ENCODE data around the gene MRPL53. TPM values are rescaled to one million over a fixed set of nuclear protein-coding genes. Genes with fewer than 3 reads are reported as not detected.

The MRPL53 gene
- total and polyA plus RNA-seq, 2 of the 13 experiments (the other 11 are each of a cell fraction or from before 2014, with no cell fraction given) = 34.3 to 51.9 TPM

- no peak for TF ChIP-seq KLF12 (CRISPR knock-in tag; IDR thresholded peaks at IDR 0.05; ENCODE audit: borderline replicate concordance)
- no peak for TF ChIP-seq PREB (CRISPR knock-in tag; IDR thresholded peaks at IDR 0.05)
- TF ChIP-seq MTA3 (CRISPR knock-in tag; IDR thresholded peaks at IDR 0.05) = no peak
- TF ChIP-seq ZC3H13 (CRISPR knock-in tag; IDR thresholded peaks at IDR 0.05) = peak; percentile 88; the same call in 1 of the 2 replicates
- TF ChIP-seq WIZ (CRISPR knock-in tag; IDR thresholded peaks at IDR 0.05) = no peak
- no peak for TF ChIP-seq HOXD1 (CRISPR knock-in tag; IDR thresholded peaks at IDR 0.05)
- TF ChIP-seq ISL2 (CRISPR knock-in tag; IDR thresholded peaks at IDR 0.05) = no peak
- TF ChIP-seq ZSCAN5A (CRISPR knock-in tag; IDR thresholded peaks at IDR 0.05; ENCODE audit: borderline replicate concordance) = no peak
- TF ChIP-seq MED8 (CRISPR knock-in tag; IDR thresholded peaks at IDR 0.05; ENCODE audit: insufficient replicate concordance) = no peak
- no peak for TF ChIP-seq TBP (CRISPR knock-in tag; IDR thresholded peaks at IDR 0.05)
- TF ChIP-seq, protein P1, sequence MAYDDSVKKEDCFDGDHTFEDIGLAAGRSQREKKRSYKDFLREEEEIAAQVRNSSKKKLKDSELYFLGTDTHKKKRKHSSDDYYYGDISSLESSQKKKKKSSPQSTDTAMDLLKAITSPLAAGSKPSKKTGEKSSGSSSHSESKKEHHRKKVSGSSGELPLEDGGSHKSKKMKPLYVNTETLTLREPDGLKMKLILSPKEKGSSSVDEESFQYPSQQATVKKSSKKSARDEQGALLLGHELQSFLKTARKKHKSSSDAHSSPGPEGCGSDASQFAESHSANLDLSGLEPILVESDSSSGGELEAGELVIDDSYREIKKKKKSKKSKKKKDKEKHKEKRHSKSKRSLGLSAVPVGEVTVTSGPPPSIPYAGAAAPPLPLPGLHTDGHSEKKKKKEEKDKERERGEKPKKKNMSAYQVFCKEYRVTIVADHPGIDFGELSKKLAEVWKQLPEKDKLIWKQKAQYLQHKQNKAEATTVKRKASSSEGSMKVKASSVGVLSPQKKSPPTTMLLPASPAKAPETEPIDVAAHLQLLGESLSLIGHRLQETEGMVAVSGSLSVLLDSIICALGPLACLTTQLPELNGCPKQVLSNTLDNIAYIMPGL (CRISPR knock-in tag; IDR thresholded peaks at IDR 0.05; ENCODE audit: borderline replicate concordance in 1 of 2, low read depth in 1 of 2) = no peak; a peak in 1 of 4 replicates
- no peak for TF ChIP-seq MTA1 (CRISPR knock-in tag; IDR thresholded peaks at IDR 0.05; ENCODE audit: borderline replicate concordance)
- TF ChIP-seq NR1H2 (CRISPR knock-in tag; IDR thresholded peaks at IDR 0.05; ENCODE audit: borderline replicate concordance, low read depth) = no peak
- no peak for TF ChIP-seq SATB2 (CRISPR knock-in tag; IDR thresholded peaks at IDR 0.05)
- TF ChIP-seq, protein P2, sequence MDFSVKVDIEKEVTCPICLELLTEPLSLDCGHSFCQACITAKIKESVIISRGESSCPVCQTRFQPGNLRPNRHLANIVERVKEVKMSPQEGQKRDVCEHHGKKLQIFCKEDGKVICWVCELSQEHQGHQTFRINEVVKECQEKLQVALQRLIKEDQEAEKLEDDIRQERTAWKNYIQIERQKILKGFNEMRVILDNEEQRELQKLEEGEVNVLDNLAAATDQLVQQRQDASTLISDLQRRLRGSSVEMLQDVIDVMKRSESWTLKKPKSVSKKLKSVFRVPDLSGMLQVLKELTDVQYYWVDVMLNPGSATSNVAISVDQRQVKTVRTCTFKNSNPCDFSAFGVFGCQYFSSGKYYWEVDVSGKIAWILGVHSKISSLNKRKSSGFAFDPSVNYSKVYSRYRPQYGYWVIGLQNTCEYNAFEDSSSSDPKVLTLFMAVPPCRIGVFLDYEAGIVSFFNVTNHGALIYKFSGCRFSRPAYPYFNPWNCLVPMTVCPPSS (IDR thresholded peaks at IDR 0.05) = no peak
- no peak for TF ChIP-seq SP5 (CRISPR knock-in tag; IDR thresholded peaks at IDR 0.05; ENCODE audit: borderline replicate concordance, low read depth)
- TF ChIP-seq, protein P3, sequence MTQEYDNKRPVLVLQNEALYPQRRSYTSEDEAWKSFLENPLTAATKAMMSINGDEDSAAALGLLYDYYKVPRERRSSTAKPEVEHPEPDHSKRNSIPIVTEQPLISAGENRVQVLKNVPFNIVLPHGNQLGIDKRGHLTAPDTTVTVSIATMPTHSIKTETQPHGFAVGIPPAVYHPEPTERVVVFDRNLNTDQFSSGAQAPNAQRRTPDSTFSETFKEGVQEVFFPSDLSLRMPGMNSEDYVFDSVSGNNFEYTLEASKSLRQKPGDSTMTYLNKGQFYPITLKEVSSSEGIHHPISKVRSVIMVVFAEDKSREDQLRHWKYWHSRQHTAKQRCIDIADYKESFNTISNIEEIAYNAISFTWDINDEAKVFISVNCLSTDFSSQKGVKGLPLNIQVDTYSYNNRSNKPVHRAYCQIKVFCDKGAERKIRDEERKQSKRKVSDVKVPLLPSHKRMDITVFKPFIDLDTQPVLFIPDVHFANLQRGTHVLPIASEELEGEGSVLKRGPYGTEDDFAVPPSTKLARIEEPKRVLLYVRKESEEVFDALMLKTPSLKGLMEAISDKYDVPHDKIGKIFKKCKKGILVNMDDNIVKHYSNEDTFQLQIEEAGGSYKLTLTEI (CRISPR knock-in tag; conservative IDR thresholded peaks at IDR 0.05) = no peak
- TF ChIP-seq MAZ (IDR thresholded peaks at IDR 0.05; ENCODE audit: borderline replicate concordance, low read depth, low read length) = no peak
- no peak for TF ChIP-seq MAZ (CRISPR knock-in tag; IDR thresholded peaks at IDR 0.05; ENCODE audit: low read depth)
- TF ChIP-seq SP4 (CRISPR knock-in tag; IDR thresholded peaks at IDR 0.05) = peak; percentile 43; the same call in 1 of the 2 replicates
Observed at GRCh38 chr2:74424139-74424992, 48.1 kb downstream of the MRPL53 start (continued).

All from HepG2 (cell line).